HTR-8/SVneo (cell line): ENCODE measurements around the gene FBN2.
"Not testable (repeated sequence)": the region's sequence is repeated elsewhere in the genome, so short reads cannot be mapped to it uniquely, and the experiment has no call there.

Experiments
- DNase-seq: peaks from one replicate; pipeline ENCODE4 v3.0.0; 2011; ENCODE audit warnings: low spot score, mixed read lengths; ENCODE audit not compliant: insufficient read length
- FAIRE-seq: peaks from 2 replicates; lab custom pipeline; 2011; peaks lifted over from hg19 to GRCh38; lab: Jason Lieb, UNC

The FBN2 gene

DNA sequence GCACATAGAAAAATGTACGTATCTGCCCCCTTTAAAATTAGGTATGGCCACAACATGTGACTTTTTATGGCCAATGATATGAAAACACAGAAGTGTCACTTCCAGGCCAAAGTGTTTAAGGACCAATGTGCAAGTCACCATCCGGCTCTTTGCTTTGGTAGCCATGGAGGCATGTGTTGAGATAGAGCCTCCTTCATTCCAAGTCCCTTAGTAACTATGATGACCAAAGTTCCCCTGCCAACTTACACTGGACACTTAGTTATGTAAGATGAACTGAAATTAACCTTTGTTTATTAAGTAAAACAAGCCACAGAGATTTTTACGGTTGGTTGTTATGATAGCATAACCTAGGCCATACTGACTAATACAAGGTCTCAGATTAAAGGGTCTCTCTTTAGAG, 51.0 kb downstream of the FBN2 start:
- FAIRE-seq: no peak
- no peak for DNase-seq

DNA sequence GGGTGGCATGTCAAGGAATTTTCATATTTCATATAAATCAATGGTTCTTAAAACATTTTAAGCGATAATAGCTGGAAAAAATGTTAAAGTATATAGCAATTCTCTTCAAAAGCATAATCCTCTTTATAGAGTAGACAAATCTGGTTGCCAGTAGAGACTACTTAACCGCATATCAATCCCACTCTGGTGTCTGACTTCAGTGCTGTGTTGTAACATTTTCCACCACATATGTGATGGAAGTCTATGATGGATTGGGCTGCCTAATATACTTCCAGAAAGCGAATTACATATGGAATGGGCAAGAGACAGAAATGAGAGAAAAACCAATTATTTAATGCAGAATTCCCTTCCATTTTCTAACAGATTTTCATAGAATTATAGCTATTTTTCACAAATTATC, 54.3 kb downstream of the FBN2 start:
- no peak for FAIRE-seq

DNA sequence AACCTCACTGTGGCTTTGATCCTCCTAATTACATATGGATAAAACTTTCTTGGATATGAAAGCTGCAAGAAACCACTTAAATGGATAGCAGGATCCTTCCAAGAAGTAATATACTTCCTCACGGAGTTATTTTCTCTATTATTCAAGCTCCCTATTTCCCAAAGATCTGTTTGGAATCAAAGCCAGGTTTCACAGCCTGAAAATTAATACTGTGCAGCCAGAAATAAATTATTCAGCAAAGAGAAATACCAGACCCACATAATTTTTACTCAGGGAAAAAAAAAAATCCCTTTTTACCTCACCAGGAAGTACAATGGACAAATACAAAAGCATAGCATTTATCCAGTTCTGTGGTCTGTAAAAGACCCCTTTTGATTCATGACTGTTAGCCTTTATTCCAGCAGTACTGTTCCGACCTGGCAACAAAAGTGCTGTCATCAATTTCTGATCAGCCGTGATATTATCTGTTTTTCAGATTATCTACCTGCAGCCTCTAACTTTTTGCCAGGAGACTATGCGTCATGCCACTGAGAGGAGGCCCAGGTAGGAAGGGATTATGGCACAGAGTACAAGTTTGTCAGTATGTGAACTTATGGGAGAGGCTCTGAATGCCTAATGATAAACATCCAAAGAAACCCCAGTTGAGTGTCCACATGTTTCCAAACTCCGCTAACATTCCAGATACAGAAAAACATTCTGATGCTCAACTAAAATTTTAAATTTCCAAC, 57.0 kb downstream of the FBN2 start:
- FAIRE-seq (no peak), DNase-seq (no peak)

More for the DNA sequence above, 54.3 kb downstream of the FBN2 start:
- no peak for DNase-seq

DNA sequence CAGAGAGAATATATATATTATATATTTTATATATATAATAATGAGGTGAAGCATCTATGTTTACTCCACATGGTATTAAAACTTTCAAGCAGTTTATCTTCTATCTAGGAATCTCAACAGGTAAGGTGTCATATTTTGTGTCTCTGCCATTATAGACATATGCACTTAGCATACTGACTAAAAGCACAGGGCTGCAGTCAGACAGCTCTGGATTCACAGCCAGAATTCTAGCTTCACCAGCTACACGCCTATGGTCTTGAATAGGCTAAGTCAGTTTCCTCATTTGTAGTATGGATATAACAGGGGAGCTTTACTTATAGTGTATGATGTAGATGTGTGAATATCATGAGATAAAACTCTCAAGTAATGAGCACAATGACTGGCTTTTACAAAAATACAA, 57.9 kb downstream of the FBN2 start:
- FAIRE-seq (no peak), DNase-seq (no peak)

DNA sequence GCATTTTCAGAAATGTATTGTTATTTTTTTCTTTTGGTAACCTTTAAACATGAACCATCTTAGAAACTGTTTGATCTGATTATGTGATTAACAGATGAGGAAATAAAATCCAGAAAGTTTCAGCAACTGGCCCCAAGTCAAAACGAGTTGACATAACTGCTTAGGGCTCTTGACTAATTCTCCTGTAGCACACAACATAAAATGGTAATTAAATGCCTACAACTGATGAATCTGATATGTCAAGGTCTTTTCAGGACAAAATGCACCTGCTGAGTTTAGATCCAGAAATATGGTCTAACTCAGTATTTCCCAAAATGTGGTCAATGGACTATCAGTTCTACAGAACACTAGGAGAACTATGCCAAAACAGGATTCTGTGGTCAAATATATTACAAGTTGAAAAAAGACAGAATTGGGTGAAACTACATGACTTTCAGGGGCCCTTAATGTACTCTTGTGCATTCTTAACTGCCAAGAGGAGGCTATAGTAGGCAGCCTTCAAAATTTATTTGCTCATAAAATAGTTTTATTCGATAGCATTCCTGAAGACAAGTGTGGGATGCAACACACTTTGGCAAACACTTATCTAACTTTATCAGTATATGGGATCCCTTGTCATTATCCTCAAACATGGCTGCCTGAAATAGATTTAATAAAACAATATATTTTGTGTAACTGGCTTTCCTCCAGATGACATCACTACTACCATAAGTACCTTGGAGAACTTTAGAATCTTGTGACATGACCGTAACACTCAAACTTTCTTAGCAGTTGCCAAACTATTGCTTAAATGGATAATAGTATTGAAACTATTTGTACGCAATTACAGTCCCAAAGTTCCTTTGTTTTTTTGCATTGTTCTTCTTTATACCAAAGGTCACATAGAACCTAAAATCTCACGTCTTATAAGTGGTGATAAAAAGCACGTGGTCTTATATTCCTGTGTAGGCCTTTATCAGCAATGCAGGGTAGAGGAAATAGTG, 59.4 kb downstream of the FBN2 start:
- DNase-seq: no peak
- no peak for FAIRE-seq

DNA sequence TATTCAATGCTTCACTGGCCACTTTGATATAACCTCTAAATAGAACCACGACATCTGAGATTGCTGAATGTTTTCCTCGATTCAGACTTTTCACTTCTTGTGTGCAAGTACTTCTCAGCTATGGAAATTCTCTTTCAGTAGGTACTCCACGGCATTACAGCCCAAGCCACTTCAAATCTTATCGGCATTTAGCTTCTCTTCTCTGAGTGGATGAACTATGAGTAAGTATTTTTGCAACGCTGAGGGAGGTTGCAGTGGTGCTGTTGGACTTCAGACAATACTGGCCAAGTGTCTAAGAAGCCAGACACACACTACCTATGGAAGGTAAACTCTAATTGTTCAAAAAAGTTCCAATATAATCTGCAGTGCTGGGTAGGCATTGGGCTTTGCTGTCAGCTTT, 60.1 kb downstream of the FBN2 start:
- no peak for DNase-seq
- FAIRE-seq: no peak

DNA sequence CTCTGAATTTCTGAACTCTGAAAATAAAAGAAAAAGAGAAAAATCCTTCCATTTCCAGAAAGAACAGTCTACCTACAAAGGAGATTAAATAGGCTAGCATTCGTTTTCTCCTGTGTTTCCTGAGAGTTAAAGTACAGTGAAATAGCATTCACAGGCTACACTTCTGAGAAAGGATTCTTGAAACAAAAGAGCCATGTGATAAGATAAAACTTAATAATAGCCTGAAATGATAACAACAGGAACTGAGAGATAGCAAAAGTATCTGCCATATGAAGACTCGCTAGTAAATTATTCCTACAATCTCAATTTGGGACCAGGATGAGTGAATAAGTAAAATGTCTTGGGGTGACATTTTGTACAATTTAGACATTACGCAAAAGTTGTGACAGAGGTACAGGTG, 62.4 kb downstream of the FBN2 start:
- no peak for FAIRE-seq

DNA sequence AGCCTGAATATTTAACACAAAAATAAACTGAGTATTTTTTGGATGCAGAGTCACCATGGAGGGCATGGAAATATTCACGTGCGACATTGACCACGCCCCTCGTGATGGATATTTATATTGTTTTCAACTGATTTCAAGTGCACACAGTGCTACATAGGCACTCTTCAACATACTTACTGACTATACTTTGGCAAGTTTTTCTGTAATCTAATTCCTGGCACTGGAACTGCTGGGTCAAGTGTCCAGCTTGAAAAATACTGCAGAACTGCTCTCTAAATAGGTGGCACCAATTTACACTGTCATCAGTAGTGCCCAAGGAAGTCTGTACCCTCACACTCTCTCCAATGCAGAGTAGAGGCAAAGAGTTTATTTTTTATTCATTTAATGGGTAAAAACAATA, 65.1 kb downstream of the FBN2 start:
- no peak for FAIRE-seq
- DNase-seq: no peak

More for the DNA sequence above, 62.4 kb downstream of the FBN2 start:
- DNase-seq: no peak

DNA sequence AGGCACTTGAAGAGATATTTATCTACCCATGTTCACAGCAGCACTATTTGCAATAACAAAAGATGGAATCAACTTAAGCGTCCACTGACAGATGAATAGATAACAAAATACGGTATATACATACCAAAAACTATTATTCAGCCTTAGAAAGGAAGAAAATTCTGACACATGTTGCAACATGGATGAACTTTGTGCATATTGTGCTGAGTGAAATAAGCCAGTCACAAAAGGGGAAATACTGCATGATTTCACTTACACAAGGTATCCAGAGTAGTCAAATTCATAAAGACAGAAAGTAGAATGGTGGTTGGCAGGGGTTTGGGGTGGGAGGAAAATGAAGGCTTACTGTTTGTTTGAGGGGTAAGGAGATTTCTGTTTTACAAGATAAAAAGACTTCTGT, 66.0 kb downstream of the FBN2 start:
- FAIRE-seq (no peak), DNase-seq (no peak)

DNA sequence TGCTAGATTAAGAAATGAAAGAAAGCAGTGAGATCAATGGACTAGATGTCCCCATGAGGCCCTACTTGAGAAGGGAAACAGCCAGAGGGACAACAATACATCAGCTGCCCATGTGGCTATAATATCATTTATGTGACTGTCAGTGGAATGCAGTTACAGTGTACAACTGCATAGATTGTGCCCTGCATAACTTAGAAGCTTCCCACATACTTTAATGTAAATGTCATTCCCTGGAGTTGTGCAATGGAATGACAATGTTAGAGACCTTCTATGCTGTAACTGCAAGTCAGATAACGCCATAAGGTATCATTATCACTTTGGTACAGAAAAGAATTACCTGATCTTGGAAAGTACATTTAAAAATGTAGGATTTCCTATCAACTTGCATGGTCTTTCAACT, 67.4 kb downstream of the FBN2 start:
- peak; percentile 22 for DNase-seq
- FAIRE-seq: no peak

DNA sequence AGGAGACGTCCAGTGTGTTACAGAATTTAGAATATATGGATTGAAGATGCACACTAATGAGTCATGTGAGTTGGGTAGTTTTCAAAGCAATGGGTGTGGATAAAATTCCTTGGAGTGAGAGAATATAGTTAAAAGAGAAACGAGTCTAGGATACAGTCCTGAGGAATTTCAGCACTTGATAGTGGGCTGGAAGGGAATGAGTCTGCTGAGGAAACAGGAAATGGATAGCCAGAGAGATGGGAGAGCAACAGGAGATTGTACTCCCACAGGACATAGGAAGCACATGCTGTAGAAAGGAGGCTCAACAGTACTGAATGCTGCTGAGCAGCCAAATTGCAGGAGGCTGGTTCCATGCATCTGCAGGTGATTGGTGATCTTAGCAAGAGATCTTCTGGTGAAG, 68.1 kb downstream of the FBN2 start:
- FAIRE-seq (no peak), DNase-seq (no peak)

DNA sequence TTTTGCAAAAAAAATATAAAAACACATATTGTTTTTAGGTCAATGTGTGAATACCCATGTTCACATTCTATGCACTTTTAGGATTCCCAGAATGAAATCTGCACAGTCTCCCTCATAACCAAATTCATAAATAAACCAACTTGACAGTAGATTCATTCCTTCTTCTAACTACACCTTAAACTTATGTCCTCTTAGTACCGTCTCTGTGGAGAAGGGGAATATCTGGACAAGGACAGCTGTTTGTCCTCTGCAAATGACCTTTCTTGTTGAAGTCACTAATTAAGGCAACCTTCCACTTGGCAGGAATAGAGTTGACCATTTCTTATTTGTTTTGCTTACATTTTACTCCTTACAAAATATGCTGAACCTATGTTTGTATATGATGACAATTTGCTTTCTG, 71.1 kb downstream of the FBN2 start:
- DNase-seq: no peak
- FAIRE-seq: no peak

DNA sequence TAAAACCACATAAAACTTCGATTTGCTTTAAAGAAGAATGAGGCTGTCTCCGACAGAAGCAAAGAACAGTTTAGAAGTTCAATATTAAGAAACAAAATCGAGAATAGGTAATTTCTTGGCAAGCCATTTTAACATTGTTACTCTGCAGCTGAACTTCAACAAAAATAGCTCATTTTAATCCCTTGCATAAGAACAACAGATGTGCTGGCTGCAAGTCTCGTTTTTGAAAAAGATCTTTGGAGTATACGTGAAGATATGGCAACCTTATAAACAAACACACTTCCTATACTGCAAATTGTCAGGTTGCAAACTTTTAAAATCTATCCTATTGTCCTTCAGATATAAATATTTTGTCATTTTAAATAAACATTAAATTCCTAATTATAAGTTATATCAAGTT, 71.5 kb downstream of the FBN2 start:
- FAIRE-seq: no peak

DNA sequence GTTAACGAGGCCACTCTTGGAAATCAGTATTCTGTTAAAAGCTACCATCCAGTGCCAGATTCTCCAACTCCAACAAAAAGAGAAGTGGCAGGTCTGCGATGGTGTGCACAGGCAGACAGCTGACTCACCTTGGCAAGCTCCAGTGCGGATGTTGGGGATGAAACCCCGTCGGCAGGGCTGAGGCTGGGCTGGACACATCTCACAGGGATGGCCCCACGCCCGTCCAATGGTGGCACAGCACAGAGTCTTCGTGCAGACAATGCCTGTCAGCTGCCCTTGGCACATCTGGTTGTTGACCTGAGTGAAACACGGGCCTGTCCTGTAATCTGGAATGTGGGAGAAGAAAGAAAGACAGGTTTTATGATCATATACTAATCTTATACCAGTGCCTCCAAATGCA, 73.4 kb downstream of the FBN2 start:
- no peak for FAIRE-seq

More for the DNA sequence above, 71.5 kb downstream of the FBN2 start:
- no peak for DNase-seq

DNA sequence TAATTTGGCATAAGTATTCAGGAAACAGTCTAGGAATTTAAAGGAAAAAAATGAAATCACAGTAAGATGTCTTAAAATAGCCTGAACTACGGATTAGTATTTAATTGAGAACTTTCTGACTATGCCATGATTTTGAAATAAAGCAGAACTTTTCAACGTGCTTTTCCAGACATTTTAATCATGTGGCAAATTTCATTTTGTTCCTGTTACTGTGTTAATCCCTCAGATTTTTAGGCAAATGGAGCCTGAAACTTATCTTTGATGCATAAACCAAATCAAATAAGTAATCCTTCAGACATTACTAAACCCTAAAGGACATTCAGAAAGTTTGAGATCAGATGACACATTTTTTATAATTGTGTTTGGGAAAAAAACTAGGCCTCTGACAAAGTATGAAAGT, 75.7 kb downstream of the FBN2 start:
- DNase-seq (no peak), FAIRE-seq (no peak)

More for the DNA sequence above, 73.4 kb downstream of the FBN2 start:
- no peak for DNase-seq

DNA sequence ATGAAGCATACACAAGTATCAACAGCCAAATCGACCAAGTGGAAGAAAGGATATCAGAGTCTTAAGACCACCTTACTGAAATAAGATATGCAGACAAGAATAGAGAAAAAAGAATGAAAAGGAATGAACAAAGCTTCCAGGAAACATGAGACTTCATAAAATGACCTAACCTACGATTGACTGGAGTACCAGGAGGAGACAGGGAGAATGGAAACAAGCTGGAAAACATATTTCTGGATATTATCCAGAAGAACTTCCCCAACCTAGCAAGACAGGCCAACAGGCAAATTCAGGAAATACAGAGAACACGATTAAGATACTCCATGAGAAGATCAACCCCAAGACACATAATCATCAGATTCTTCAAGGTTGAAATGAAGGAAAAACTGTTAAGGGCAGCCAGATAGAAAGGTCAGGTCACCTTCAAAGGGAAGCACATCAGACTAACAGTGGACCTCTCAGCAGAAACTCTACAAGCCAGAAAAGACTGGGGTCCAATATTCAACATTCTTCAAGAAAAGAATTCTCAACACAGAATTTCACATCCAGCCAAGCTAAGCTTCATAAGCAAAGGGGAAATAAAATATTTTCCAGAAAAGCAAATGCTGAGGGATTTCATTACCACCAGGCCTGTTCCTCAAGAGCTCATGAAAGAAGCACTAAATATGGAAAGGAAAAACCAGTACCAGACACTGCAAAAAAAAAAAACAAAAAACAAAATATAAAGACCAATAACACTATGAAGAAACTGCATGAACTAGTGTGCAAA, 80.7 kb downstream of the FBN2 start:
- not testable (repeated sequence) for DNase-seq, FAIRE-seq

DNA sequence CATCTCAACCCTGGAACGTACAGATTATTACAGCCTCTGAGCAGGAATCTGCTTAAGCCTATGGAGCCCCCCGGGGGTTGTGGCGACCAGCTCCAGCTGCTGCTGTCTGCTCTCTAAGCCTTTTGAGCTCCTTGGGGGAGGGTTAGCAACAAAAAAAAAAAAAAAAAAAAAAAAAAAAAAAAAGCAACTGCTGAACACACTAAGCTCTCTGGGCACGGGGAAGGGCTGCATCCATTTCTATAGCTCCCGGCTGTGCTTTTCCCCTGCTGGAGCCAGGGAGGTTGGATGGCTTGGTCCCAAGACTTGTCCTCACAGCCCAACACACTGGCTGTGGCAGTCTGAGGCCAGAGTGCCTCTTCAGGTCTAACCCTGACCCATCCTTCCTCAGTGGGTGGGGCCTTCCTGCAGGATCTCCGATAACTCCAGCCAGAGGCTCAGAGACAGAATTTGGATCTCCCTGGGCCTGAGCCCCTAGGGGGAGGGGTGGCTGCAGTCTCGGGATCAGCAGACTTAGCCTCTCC, 82.1 kb downstream of the FBN2 start:
- FAIRE-seq: no peak
- no peak for DNase-seq

DNA sequence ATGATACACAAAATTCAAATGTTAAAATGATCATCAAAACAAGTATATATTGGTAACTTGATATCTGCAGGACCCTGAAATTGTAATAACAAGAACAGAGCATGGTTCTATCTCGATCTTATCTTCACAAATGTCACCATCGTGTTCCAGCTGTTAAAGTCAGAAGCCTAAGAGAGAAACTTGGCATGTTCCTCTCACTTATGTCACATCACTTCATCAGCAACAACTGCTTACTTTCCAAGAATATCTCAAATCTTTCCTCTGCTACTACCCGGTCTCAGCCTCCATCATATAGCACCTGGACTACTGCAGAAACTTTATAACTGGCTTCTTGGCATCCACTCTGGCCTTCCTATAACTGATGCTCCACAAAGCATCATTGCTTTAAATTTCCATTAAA, 84.9 kb downstream of the FBN2 start:
- FAIRE-seq (no peak), DNase-seq (no peak)

DNA sequence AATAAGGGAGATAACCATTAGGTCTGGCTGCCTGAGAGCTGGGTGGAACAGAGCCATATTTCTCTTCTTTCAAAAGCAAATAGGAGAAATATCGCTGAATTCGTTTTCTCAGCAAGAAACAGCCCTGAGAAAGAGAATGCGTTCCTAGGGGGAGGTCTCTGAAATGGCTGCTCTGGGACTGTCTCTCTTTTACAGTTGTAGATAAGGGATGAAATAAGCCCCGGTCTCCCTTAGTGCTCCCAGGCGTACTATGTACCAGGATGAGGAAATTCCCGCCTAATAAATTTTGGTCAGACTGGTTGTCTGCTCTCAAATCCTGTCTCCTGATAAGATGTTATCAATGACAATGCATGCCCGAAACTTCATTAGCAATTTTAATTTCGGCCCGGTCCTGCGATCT, 90.8 kb downstream of the FBN2 start:
- not testable (repeated sequence) for DNase-seq, FAIRE-seq

DNA sequence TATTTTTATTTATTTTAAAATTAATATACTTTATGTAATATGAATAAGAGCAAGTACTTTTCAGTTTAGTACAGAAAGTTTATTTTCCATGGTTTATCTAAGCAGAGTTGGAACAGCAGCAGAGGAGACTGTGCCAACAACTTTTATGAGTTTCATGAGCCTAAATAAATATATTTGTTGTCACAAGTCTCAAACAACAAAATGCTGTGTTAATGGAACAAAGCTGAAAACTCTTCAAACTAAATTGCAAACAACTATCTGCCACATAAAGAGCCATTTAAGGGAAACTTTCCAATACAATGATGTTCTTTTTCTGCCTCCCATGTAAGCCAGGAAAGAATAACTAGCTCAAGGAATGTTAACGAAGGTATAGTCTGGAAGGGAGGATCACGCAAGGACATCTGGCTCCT, 96.1 kb downstream of the FBN2 start:
- no peak for FAIRE-seq

More for the DNA sequence above, 96.1 kb downstream of the FBN2 start:
- DNase-seq: no peak
